Cardiac fibroblast (primary cell): ENCODE measurements around the gene R3HDM4.
"Not testable (repeated sequence)": the region's sequence is repeated elsewhere in the genome, so short reads cannot be mapped to it uniquely, and the experiment has no call there.

Experiments used
- DNase-seq, 2 donors: peaks; one replicate each; pipeline versions ENCODE4 v3.0.0 to v3.0.0-alpha.2; 2010; ENCODE audit warnings: low read depth in 2 of 2
- H3K4me3 ChIP-seq, 2 donors: replicated peaks in 1 of 2; 1 replicate in 1 of 2; 2 replicates in 1 of 2; pipeline ENCODE4 v1.5.1; 2011; ENCODE audit warnings: low read depth in 2 of 2, low read length in 2 of 2, mild to moderate bottlenecking in 2 of 2, moderate library complexity in 1 of 2
- TF ChIP-seq, protein P1 (sequence below): IDR thresholded peaks from one replicate; pipeline ENCODE4 v1.5.1; 2011; ENCODE audit warnings: low read depth, mild to moderate bottlenecking, low read length, inconsistent platforms

Gene R3HDM4

DNA sequence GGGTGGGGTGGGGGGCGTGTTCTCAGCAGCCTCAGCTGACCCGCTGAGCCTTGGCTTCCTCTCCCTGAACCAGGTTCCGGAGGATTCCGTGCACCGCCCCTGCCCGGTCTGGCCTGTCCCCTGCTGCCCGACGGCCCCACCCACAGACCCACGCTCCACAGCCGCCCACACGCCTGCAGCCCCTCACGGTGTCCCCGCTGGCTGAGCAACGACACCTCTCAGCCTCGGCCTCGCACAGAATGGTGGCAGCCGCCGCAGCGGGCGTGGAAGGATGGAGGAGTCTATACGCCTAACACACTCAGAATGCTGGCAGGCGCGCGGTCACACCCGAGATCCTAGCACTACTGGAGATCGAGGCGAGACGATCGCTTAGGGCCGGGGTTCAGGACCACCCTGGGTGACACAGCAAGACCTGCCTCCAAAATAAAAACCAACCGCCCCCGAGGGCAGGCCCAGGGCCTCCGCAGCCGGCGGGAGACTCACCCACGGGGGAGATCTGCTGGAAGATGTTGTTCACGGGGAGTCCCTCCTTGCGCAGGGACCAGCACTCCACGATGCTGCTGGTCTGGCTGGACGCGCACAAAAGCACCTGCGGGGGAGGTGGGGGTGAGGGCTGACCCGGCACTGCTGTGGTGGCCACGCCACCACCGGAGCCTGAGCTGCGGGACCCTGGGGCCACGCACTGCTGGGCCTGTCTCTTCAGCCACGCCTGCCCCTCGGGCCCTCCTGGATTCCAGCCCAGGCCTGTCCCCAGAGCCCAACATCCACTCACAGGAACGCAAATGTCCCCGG, 28.4 kb downstream of the R3HDM4 start:
- DNase-seq: no peak
- H3K4me3 ChIP-seq: no peak overlapping the region
- TF ChIP-seq, protein P1, sequence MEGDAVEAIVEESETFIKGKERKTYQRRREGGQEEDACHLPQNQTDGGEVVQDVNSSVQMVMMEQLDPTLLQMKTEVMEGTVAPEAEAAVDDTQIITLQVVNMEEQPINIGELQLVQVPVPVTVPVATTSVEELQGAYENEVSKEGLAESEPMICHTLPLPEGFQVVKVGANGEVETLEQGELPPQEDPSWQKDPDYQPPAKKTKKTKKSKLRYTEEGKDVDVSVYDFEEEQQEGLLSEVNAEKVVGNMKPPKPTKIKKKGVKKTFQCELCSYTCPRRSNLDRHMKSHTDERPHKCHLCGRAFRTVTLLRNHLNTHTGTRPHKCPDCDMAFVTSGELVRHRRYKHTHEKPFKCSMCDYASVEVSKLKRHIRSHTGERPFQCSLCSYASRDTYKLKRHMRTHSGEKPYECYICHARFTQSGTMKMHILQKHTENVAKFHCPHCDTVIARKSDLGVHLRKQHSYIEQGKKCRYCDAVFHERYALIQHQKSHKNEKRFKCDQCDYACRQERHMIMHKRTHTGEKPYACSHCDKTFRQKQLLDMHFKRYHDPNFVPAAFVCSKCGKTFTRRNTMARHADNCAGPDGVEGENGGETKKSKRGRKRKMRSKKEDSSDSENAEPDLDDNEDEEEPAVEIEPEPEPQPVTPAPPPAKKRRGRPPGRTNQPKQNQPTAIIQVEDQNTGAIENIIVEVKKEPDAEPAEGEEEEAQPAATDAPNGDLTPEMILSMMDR: no peak

GRCh38 chr19:883661-884211, 29.3 kb downstream of the R3HDM4 start:
- DNase-seq: no peak
- TF ChIP-seq, protein P1: no peak
- H3K4me3 ChIP-seq: no peak overlapping the region

GRCh38 chr19:882871-883497, 30.0 kb downstream of the R3HDM4 start:
- TF ChIP-seq, protein P1: no peak
- no peak for DNase-seq
- no peak overlapping the region for H3K4me3 ChIP-seq

GRCh38 chr19:881385-882071, 31.5 kb downstream of the R3HDM4 start:
- TF ChIP-seq, protein P1: no peak
- no peak overlapping the region for H3K4me3 ChIP-seq
- DNase-seq: no peak

DNA sequence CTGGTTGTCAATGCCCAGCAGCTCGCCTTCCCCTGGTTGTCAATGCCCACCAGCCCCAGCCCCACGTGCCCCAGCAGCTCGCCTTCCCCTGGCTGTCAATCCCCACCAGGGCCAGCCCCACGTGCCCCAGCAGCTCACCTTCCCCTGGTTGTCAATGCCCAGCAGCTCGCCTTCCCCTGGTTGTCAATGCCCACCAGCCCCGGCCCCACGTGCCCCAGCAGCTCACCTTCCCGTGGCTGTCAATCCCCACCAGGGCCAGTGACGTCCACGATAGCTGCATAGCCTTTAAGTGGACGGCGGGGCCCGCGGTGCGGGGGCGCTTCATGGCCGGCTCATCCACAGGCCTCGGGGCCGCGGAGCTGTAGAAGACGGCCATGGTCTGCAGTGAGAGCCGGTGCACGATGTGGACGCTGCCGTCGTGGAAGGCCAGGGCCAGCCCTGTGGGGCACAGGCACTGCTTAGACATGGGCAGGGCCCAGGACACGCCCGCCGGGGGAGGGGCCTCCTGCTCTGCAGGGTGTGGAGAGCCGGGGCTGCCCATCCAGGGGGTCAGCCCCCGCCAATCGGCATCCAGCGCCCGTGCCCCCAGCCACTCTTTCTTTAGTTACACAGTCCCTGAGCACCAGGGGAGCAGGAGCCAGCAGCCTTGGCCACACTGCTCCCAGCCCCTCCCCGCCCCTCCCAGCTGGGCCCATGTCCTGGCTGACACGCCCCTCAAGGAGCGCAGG, 33.1 kb downstream of the R3HDM4 start:
- TF ChIP-seq, protein P1: no peak
- no peak for DNase-seq
- no peak overlapping the region for H3K4me3 ChIP-seq

DNA sequence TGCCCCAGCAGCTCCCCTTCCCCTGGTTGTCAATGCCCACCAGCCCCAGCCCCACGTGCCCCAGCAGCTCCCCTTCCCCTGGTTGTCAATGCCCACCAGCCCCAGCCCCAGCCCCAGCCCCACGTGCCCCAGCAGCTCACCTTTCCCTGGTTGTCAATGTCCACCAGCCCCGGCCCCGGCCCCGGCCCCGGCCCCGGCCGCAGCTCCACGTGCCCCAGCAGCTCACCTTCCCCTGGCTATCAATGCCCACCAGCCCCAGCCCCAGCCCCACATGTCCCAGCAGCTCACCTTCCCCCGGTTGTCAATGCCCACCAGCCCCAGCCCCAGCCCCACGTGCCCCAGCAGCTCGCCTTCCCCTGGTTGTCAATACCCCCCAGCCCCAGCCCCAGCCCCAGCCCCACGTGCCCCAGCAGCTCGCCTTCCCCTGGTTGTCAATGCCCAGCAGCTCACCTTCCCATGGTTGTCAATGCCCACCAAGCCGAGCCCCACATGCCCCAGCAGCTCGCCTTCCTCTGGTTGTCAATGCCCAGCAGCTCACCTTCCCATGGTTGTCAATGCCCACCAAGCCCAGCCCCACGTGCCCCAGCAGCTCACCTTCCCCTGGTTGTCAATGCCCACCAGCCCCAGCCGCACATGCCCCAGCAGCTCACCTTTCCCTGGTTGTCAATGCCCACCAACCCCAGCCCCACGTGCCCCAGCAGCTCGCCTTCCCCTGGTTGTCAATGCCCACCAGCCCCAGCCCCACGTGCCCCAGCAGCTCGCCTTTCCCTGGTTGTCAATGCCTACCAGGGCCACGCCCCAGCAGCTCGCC, 34.1 kb downstream of the R3HDM4 start:
- H3K4me3 ChIP-seq, DNase-seq: not testable (repeated sequence)

DNA sequence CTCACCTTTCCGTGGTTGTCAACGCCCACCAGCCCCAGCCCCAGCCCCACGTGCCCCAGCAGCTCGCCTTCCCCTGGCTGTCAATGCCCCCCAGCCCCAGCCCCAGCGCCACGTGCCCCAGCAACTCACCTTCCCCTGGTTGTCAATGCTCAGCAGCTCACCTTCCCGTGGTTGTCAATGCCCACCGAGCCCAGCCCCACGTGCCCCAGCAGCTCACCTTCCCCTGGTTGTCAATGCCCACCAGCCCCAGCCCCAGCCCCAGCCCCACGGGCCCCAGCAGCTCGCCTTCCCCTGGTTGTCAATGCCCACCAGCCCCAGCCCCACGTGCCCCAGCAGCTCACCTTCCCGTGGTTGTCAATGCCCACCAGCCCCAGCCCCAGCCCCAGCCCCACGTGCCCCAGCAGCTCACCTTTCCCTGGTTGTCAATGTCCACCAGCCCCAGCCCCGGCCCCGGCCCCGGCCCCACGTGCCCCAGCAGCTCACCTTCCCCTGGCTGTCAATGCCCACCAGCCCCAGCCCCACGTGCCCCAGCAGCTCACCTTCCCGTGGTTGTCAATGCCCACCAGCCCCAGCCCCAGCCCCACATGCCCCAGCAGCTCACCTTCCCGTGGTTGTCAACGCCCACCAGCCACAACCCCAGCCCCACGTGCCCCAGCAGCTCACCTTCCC, 34.9 kb downstream of the R3HDM4 start:
- not testable (repeated sequence) for DNase-seq, H3K4me3 ChIP-seq
